ENCODE data around the gene KDM4B. TPM values are rescaled to one million over a fixed set of nuclear protein-coding genes. Genes with fewer than 3 reads are reported as not detected.

Gene KDM4B
- polyA plus RNA-seq, 3 donors = 20.1 to 31.7 (median 26.5) TPM

DNA sequence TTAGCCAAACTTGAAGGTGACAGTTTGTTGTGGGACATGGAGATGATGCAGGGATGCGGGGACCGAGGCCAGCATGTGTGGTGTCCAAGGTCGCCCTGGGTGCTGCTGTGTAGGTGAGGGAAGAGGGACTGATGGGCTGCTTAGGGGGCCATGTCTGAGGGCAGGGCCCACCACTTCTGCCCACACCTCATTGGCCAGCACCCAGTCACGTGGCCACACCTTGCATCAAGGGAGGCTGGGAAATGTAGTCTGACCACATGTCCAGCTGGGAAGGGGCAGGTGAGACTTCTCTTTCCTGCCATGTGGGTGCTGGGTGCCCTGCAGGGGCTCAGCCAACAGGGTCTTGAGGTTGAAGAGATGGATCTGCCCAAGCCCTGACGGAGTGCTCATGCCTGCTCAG is 88.9 kb downstream of the KDM4B start:
- no peak for DNase-seq (ENCODE audit: extremely low read depth in 1 of 11, low read depth in 9 of 11, low spot score in 4 of 11)

DNA sequence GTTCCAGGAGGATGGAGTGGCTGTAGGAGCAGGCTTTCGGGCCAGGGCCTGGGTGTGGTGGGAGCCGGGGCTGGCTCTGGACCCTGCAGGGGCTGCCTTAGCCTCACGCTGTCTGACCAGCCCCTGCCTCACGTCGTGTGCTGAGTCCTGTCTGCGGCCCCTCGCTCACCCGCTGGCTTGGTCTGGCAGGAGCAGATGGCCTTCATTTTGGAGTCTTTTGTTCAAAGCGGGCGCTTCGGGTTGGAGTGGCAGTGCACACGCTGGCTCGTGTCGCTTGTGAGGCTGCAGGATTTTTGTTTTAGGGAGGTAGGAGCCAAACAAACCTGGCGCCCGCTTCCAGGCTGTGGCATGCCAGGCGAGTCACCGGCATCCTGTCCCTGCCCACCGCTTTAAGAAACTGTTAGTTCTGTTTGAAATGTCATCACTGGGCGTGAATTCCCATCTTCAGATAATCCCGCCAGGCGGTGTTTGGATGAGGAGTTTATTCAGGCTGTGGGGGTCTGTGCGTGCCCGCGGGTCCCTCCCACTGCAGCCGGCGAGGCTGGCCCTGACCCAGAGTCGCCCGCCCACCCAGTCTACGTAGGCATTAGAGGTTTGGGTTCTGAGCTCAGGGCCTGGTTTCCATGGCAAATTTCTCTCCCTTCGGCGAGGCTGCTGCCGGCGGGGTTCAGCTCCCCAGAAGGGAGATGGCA is 89.8 kb downstream of the KDM4B start:
- no peak for DNase-seq (ENCODE audit: extremely low read depth in 1 of 11, low read depth in 9 of 11, low spot score in 4 of 11)

DNA sequence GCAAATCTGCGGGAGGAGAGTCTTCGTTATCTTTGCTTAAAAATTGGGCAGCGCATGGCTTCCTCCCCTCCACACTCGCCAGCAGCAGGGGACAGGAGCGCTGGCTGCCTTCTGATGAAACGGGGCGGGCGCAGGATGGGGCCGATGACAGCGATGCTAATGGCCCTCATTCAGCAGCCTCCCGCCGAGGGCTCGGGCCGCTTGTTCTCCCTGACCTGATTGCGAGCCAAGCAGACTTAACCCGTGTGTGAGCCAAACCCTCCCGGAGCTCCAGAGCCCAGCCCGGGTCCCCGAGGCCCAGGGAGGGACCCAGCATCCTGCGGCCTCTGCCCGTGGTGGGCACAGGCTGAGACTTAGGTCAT is 90.3 kb downstream of the KDM4B start:
- DNase-seq (ENCODE audit: extremely low read depth in 1 of 11, low read depth in 9 of 11, low spot score in 4 of 11) = no peak

DNA sequence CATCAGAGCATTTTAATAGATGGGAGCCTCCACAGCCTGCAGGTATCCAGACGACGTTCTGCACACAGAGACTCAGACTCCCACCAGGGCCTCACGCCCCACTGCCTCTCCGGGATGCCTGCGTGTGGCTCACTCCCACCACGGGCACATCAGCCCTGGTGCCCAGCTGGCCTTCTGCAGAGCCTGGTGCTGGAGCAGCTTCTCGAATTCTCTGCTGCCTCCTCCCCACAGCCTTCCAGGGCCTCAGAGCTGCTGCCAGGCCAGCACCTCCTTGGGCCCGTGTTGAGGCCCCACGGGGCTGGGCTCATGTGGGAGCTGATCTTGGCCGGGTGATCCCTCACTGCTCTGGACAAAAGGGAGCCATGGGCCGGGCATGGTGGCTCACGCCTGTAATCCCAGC is 90.9 kb downstream of the KDM4B start:
- no peak for DNase-seq (ENCODE audit: extremely low read depth in 1 of 11, low read depth in 9 of 11, low spot score in 4 of 11)

DNA sequence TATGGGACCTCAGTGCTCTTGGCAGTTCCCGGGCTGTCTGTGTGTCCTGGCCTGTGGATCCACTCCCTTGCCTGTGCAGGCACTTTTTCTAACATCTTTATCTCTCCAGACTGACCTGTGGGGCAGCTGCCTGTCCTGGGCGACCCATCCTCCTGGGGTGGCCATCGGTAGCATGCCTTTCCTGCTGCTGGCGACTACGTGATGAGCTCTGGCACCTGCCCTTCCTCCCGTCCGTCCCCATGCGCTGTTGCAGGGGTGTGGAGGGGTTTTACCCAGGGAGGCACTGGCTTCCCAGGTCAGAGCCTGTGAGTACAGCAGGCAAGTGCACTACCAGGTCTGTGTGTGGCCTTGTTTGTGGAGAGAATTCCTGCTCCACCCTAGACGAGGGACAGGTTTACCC is 93.3 kb downstream of the KDM4B start:
- DNase-seq (ENCODE audit: extremely low read depth in 1 of 11, low read depth in 9 of 11, low spot score in 4 of 11) = no peak

DNA sequence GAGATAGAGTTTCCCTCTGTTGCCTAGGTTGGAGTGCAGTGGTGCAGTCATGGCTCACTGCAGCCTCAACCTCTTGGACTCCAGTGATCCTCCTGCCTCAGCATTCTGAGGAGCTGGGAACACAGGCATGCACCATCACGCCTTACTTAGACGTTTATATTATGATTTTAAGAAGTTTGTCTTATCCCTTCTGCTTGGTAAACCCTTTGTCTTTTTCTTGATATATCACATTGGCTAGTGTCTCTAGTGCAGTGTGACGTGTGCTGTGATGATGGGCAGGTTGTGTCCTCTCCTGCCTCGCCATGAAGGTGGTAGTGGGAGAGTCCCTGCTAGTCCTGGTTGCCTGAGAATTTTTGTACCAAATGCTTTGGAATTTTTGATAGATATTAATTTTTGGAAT is 93.9 kb downstream of the KDM4B start:
- no peak for DNase-seq (ENCODE audit: extremely low read depth in 1 of 11, low read depth in 9 of 11, low spot score in 4 of 11)

DNA sequence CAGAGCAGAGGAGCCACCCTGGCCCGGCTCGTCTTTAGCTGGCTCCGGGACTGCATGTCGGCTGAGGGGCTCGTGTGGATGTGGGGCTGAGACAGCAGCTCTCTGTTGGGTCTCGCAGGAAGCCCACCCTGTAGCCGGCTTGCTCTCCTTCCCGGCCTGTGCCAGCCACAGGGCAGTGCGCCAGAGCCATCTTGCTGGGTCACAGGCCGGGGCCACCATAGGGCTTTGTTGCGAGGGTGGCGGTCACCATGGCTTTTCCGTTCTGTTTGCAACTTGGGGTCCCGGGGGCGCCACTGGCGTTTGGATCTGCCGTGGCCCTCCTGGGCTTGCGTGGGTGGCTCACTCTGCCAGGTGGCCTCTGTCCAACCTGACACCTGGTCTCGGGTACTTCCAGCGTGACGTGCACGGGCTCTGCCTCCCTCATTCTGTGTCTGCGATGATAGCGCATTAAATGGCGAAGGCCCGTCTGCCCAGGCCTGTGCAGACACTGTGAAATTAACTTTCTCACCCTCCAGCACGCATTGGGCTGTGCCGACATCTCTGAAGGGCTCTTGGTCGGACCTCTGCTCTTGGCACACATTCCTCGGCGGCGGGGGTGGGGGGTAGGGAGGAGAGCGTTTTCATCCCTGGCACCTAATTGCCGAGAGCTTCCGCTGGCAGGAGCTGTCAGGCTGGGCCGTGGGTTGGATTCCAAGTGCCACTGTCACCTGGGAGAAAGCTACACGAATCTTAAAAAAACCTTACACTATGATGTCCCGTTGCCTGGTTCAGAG is 95.1 kb downstream of the KDM4B start:
- DNase-seq (ENCODE audit: extremely low read depth in 1 of 11, low read depth in 9 of 11, low spot score in 4 of 11) = no peak

DNA sequence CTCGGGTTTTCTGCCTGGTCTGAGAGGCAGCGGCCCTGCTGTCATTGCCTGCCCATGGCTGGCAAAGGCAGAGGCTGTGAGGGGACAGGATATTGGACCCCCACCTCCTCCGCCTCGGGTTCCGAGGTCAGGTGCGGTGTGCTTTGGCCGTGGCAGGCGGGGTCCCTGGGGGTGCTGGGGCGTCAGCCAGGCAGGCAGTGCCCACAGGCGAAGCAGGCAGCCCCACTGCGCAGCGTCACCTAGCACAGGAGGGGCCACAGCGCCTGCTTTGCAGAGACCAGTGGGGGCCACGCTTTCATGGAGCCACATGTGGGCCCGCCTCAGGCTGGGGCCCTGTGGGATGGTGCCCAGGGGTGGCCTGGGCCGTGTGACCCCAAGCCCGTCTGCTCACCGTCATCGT is 96.0 kb downstream of the KDM4B start:
- DNase-seq (ENCODE audit: extremely low read depth in 1 of 11, low read depth in 9 of 11, low spot score in 4 of 11) = no peak

DNA sequence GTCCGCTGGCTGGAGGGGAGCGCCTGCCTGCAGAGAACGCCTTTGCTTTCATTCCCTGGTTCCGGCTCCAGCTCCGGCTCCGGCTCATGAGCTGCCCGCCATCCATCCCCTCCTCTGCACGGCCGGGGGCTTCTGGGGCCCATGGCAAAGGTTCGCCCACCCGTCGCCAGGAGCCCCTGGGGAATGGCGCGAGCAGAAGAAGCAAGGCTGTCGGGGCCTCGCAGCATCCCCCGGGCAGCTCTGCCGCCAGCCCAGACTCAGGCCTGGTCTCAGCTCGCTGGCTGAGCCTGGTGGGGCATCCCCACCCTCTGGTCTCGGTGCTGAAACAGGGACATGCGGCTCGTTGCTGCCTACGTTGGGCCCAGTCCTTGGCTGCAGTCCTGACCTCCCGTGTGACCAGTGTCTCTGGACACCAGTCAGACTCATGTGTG is 96.8 kb downstream of the KDM4B start:
- DNase-seq (ENCODE audit: extremely low read depth in 1 of 11, low read depth in 9 of 11, low spot score in 4 of 11) = no peak

DNA sequence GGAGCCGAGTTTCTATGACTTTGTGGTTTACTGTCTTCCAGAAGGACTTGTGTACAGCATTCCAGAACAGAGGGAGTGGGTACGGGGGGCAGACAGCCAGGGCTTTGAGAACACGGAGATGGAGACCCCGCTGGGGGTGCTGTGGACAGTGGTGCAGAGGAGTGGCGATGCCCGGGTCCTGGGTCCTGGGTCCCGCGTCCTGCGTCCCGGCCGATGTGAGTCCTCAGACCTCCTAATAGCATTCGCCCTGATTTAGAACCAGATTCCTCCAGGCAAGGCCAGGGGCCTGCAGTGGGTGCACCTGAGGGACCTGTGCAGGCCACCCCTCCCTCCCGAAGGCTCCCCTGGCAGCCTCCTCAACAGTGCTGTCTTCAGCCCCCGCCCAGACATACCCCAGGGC is 97.9 kb downstream of the KDM4B start:
- no peak for DNase-seq (ENCODE audit: extremely low read depth in 1 of 11, low read depth in 9 of 11, low spot score in 4 of 11)

DNA sequence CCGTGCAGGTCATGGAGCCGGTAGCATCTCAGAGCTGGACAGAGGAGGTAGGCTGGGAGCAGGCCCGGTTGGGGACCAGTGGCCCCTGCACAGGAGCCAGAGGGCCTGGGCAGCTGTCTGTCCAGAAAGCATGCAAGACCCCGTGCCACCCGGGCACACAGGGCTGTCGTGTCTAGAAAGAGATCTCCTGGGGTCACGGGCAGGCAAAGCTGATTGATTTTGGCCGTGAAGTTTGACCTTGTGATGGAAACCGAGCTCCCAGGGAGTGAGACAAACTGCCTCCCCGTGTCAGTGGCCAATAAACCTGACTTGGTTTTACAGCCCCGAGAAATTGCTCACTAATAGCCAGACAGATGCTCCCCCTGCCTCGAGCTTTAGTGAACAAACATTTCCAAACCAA is 98.8 kb downstream of the KDM4B start:
- DNase-seq (ENCODE audit: extremely low read depth in 1 of 11, low read depth in 9 of 11, low spot score in 4 of 11) = no peak

DNA sequence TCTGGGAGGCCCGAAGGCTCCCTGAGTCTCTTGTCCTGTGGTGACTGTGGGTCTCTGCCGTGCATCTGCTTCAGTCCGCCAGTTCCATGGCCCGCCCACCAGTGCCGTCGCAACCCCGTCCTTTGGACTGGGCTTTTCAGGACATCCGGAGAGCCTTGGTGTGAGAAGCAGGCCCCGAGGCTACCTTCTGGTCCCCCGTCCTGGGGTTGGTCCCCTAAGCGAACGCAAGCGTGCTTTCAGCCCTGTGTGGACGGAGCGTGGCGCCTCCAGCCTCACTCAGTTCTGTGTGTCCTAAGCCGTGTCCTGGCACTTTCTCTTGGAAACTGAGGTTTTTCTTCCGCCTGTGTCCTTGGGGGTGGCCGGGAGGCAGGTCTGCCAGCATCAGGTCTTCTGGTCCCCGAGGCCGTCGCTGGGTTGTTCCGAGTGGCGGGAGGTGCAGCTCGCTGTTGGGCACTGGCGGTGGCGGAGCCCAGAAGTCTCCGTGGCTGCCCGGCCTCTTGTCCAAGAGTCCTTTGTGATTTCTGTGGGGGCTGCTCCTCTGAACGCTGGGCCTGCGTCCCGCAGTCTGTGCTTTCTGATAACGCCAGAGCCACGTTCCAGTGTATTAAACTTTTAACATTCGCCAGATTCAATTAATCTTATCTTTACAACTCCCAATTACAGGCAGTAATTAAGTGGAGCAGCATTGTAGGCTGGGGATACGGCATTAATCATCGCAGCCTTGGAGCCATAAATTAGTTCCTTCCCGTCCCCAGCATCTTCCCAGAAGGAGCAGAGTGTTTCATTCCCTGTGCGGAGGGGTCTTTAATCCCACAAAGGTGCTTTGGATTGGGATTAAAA is 99.5 kb downstream of the KDM4B start:
- DNase-seq (ENCODE audit: extremely low read depth in 1 of 11, low read depth in 9 of 11, low spot score in 4 of 11) = peak in 3 of 11 donors; percentile 24 to 55 (median 55)

DNA sequence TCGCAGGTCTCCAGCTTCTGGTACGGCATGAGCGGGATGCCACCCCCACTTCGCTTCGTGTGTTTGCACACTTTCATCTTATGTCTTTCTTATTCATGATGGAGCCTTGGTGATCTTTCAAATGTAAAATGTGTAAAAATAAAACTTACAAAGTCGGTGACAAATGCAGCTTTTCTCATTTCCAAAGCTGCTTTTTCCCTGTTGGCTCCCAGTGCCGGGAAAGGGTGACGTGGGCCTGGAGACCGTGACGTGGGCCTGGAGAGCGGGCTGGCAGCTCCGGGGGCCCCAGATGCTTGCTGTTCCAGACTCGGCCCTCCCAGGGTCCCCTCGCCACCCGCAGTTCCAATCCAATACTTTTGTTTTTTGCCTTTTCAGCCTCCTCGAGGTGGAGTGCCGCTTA is 101.4 kb downstream of the KDM4B start:
- DNase-seq (ENCODE audit: extremely low read depth in 1 of 11, low read depth in 9 of 11, low spot score in 4 of 11) = no peak

DNA sequence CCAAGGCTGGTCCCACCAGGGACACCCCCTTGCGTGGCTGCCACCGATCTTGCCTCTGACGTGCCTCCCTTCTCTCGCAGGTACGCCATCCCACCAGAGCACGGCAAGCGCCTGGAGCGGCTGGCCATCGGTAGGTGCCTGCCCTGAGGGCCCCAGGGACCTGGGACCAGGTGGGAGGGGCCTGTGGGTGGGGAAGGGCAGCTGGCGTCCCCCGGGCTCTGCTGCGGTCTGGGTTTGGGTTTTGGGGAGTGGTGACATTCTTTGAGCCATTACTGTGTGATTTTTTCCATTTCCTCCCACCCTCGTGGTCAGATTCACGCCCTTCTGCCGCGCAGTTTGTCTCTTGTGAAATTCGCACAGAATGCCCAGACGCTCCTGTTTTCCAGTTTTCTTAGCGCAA is 102.0 kb downstream of the KDM4B start:
- DNase-seq (ENCODE audit: extremely low read depth in 1 of 11, low read depth in 9 of 11, low spot score in 4 of 11) = no peak

DNA sequence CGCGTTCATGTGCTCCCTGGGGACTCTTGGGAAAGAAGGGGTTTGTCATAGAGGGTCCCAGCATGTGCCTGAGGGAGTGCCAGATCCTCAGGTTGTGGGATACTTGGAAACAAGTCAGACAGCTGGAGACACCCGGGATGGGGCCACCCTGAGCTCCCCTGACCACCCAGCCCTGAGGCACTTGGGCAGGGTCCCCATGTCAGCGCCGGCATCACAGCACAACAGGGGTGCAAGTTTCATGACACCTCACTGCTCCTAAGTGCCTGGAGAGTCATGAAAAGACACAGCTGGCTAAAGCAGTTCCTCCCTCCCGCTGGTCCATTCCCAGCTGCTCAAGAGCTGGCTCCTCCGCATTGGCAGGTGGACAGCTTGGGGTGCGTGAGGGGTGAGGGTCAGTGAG is 102.7 kb downstream of the KDM4B start:
- no peak for DNase-seq (ENCODE audit: extremely low read depth in 1 of 11, low read depth in 9 of 11, low spot score in 4 of 11)

DNA sequence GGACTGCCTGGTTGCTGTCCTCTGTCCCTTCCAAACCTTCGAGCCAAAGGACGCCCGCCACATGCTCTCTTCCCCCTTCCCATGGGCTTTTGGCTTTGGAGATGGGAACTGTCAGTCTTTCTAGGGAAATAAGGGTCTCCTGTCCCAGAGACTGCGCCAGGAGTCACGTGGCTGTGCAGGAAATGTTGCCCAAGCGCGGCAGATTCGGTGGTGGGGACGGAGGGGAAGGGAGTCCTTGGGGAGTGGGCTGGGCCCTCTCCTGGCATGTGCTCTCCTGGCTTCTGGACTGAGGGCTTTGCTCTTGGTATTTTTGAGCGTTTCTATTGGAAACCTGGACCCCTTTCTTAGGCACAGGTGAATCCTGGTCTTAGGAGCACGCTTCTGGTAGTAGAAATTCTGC is 103.2 kb downstream of the KDM4B start:
- no peak for DNase-seq (ENCODE audit: extremely low read depth in 1 of 11, low read depth in 9 of 11, low spot score in 4 of 11)

DNA sequence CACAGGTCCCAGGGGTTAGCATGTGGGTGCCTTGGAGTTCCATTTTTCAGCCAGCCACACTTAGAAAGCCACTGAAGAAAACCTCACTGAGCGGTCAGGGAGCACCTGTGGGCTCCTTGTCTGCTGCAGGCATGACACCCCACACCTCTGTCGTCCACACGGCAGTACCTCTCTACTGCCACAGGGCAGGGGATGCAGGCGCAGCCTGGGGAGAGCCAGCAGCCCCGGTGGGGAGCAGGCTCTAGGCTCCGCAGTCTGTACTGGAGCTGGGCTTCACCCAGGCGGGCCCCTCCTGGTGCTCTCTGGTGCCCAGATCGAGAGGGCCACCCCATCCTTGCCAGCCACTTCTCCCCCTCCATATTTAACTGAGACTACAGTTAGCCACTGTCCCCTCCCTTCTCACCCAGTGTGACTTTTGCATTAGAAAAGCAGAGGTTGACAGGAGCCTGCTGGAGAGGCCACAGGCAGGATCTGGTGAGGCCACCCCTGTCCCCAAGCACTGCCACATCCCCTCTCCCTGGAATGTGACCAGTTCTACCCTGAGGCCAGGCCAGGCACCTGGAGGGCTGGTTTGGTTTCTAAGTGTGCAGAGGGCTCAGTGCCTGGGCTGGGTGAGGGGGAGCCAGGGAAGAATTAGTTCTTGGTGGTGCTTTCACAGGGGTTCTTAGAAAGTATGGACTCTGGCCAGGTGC is 104.4 kb downstream of the KDM4B start:
- no peak for DNase-seq (ENCODE audit: extremely low read depth in 1 of 11, low read depth in 9 of 11, low spot score in 4 of 11)

DNA sequence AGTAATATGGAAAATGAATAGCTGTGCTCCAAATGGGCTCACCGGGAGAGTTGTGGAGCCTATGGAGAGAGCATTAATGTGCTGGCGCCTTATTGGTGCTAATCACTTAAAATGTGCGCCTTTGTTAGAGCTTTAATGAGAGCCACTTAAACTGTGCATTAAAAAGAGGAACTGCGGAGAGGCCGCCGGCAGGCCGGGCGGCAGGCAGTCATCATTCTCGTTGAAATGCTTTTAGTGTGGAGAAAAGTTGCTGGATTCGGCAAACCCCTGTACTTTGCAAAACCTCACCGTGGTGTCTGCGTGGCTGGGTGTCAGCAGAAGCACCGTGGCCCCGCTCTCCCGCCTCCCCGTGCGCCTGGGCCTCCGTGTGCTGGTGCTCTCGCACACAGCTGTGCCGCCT is 105.5 kb downstream of the KDM4B start:
- no peak for DNase-seq (ENCODE audit: extremely low read depth in 1 of 11, low read depth in 9 of 11, low spot score in 4 of 11)

DNA sequence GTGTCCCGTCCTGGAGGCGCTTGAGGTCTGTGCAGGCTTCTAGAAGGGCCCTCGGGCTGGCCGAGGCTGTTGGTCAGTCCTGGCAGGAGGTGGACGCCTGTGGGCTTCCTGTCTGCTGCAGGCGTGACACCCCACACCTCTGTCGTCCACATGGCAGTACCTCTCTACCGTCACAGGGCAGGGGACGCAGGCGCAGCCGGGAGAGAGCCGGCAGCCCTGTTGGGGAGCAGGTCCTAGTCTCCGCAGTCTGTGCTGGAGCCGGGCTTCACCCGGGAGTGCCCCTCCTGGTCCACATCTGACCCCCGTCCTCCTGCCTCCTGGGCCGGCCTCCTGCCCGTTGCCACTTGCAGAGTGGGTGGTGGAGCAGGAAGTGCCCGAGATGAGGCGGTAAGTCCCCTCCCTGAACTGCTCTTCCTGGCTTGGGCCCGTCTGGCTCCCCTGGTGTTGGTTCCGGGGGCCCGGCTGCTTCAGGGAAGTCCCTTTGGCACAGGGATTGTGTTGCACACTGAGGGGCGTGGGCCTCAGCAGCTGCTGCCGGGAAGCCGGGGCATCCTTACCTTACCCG is 106.0 kb downstream of the KDM4B start:
- no peak for DNase-seq (ENCODE audit: extremely low read depth in 1 of 11, low read depth in 9 of 11, low spot score in 4 of 11)

All from renal cortex interstitium (tissue), 11 donors.